GM18861 (cell line): ENCODE results near the gene TIAM1.

Experiments
- ATAC-seq: cut with Tn5 transposase; IDR thresholded peaks from one replicate; pipeline ENCODE4 v1.9.1; 2021; ENCODE audit not compliant: unreplicated experiment

The TIAM1 gene

DNA sequence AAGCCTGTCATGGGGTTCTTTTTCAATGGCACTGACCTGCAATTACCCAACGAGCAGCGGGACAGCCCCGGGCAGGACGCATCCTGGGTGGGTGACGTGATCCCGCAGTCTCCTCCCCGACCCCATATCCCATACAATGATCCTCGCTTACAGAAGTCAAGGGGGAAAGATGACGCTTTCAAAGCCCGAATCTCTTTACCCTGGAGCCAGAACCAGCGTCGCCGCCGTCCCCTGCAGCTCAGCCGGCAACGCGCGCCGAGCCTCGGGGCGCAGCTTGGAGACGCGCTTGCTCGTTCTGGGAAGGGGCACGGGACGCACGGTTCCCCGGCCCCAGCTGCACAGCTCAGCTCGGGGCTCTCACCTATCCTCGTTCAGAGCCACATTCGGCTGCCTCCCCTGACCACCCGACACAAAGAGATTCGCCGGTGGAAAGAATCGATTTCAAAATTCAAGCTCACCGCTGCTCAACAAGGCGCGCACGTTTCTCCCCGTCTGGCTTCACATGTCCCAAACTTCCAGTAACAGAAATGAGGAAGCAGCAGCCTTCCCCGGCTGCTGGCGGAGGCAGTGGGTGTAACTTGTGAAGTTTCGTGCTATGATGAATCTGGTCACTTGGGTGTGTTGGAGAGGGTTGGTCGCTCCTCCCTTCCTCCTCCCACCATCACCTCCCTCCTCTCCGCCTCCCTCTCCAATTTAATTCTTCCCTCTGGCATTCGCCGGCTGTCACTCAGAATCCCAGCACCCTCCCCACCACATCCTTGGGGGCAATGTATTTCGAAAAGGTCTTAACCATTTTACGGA lies at the start of gene TIAM1:
Gene TIAM1 (minus strand): TSS at position 582 of the 801 bp plus-strand sequence. CDS start 77,289 bp downstream, outside the sequence.
- no peak for ATAC-seq

DNA sequence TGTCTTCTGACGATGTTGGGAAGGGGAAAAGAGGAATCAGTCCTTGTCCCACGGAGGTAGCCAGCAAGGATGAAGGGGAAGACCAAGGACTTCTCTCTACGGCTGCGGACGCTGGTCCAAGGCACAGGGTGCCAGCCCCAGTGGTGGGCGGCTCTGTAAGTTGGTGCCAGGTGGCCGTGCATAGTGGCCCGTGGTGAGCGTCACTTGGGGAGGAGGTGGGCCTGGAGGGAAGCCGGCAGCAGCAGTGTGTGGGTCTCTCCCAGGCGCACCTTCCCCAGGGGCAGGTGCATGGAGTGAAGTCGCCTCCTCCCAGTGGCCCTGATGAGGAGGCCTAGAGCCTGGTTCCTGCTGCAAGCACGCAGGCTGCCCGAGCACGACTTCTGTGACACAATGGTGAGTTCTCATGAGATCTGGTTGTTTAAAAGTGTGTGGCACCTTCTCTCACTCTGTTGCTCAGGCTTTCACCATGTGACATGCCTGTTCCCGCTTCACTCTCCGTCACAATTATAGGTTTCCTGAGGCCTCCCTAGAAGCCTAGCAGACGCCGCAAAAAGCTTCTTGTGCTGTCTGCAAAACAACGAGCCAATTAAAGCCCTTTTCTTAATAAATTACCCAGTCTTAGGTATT lies 43.6 kb upstream of the TIAM1 start:
- ATAC-seq, result no peak

DNA sequence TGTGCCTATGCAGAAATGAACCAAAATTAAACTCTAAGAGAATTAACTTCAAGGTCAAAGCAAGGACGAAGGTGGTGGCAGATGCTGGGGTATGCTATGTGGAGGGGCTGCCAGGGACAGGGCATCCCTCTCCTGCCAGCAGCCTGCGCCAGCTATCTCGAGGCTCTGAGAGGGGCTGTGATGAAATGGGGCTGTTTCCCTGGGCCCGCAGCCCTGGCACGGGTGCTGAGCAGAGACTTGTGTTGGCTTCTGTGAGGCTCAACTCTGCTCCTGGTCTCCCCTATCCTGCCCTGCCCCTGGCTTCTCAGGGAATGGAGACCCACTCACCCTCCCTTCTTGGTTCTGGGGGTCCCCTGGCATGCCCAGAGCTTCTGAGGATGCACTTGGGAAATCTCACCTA lies 41.9 kb upstream of the TIAM1 start:
- no peak for ATAC-seq

- no peak for ATAC-seq
These were observed 39.7 kb upstream of the TIAM1 start for GRCh38 chr21:31383770-31384169.

GRCh38 chr21:31382060-31382459 lies 38.0 kb upstream of the TIAM1 start:
- no peak for ATAC-seq

DNA sequence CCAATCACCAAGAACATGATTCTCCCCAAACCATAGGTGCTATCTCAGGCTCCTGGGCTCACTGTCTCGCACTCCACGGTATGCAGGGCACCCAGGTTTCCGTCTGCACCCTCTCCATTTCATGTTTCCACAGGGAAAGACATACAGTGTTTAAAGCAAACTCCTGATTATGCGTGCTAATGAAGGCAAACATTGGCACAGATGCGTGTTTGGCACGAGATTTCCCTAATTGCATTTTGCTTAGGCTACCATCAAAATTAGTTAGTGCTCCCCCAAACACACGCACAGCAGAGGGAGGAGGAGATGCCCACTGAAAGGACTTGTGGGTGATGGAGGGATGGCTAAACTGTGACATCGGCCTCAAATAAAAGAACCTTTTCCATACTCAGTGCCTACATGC lies 32.2 kb upstream of the TIAM1 start:
- no peak for ATAC-seq

DNA sequence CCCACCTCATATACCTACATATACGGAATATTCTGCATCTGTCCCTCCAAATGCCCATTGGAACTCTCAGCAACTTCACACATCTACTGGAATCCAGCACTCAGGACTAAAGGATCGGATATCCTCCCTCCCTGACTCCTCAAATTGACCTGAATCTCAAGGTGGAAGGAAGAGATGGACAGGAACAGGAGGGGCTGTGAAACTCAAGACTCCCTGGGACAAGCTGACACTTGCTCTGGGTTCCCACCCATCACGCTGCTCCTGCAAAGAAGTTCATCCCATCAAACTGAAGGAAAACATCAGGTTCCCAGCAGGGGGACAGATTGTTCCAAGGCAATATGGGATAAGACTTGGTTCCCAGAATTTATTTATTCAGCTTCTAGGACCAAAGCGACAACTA lies 30.3 kb upstream of the TIAM1 start:
- no peak for ATAC-seq

GRCh38 chr21:31372471-31372765 lies 28.4 kb upstream of the TIAM1 start:
- no peak for ATAC-seq

DNA sequence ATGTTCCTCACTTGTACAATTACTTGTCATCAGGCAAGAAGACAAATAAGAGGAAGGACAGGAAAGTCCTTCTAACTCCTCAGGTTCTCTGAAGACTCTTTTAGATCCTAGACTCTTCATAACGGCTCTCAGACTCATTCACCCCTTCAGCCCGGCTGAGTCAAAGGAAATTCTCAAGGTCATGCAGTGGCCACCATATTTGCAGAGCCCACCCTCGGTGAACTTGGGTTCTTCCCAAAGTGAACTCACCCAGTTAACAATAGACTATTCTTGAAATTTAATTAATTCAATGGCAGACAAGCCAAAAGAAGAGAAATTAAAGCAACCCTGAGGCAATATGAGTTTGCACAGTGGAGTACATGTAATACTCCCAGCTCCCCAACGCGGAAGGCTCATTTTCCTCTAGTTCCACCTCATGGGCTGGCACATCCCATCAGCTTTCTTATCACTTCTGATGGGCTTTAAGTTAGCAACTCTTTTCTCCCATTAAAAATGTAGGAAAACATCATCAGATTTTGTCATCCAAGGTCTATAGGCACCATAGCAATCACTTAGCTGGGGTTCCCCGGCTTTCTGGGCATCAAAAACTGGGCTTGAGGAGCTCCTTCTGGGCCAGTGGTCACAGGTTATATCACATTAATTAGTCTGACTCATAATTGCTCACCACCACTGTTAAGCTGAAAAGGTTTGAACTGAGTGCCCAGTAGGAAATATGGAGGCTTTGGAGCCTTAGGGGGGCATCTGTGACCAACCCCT lies 27.8 kb upstream of the TIAM1 start:
- no peak for ATAC-seq

DNA sequence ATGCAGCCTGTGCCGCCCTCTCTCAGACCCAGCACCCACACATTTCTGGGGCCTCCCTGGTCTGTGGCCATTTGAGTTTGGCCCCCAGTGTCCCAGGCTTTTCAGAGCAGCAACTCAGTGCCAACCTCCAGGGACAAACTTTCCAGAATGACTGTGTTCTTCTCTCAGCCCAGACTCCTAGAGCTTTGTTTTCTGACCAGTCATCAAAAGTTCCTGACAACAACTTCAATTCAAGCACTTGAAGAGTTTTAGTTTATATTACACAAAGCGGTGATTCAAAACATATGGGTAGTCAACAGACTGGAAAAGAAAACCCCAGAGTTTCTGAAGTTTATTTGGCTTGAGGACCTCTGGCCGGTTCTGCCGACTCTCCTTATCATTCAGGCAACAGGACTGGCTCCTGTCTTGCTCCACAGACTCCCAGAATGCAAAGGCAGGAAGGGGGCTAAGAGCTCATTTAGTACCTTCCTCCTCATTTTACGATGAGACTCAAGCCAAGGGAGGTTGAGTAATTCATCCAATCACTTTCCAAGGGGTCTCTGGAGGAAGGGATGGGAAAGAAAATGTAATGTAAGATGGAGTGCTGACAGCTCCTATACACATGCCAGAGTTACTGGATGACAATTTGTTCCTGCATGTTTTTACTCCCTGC lies 27.0 kb upstream of the TIAM1 start:
- no peak for ATAC-seq

DNA sequence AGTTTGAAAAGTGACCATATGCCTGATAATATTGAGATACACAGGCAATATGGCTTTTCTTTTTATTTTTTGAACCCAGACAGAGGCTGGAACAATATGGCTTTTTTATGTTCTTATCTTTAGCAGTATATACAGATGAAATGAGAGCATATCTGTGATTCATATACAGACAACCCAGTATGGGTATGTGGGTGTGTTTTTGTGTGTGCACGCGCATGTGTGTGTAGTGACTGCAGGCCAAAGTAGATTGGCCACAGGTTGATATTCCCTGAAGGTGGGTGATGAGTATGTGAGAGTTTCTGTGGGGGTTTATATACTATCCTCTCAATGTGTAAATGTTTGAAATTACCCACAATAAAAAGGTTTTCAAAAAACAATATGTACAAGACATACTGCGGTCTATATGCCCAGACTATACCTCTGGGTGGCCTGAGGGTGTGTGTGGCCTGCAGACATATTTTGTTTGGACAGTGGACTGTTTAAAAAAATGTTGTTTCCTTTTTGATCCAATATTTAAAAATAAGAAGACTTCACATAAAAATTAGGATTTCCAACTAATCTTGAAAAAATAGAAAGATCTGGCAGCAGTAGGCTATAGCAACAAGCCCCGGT lies 26.3 kb upstream of the TIAM1 start:
- no peak for ATAC-seq

GRCh38 chr21:31368361-31368760 lies 24.3 kb upstream of the TIAM1 start:
- ATAC-seq, result no peak

- no peak for ATAC-seq
These were observed 23.7 kb upstream of the TIAM1 start for GRCh38 chr21:31367801-31368200.

- no peak for ATAC-seq
These were observed 22.8 kb upstream of the TIAM1 start for GRCh38 chr21:31366825-31367224.

GRCh38 chr21:31364253-31364945 lies 20.3 kb upstream of the TIAM1 start:
- no peak for ATAC-seq

GRCh38 chr21:31363720-31364119 lies 19.7 kb upstream of the TIAM1 start:
- ATAC-seq, result no peak

- ATAC-seq, result no peak
These were observed 16.7 kb upstream of the TIAM1 start for GRCh38 chr21:31360717-31361116.

- ATAC-seq, result no peak
These were observed 14.1 kb upstream of the TIAM1 start for GRCh38 chr21:31358158-31358557.

- no peak for ATAC-seq
These were observed 12.4 kb upstream of the TIAM1 start for GRCh38 chr21:31356440-31356839.

DNA sequence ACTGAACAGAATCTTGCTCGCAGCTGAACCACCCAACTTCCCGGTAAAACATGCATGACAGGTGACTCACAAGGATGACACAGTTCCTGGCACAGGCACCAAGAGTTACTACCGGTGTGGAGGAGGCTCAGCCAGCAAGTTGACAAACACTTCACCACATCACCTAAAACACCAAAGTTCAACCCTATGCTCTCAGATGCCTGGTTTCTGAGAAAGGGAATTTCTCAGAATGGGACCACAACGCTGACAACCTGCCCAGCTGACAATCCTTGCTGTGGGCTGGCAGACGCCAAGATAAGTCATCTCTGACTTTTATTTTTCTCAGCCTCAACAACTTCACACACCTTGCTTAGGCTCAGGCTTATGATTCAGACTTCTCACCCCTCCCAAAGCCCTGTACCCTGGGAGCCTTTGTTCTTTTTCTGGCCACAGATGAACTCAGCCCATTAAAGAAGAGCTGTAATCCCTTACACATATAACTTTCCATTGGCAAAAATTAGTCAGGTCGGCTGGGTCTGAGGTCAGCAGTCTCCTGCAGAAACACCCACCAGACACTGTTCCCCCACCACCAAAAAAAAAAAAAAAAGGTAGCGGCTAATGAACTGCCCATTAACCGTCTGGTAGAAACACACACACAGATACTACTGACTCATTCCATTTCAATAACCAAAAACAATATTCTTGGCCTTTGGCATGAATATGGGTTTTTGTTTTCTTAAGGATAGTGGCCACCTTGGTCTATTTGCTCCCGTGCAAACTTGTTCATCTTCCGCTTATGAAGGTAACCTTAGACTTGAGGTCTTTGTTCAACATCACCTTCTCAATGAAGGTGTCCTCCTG lies 10.8 kb upstream of the TIAM1 start:
- no peak for ATAC-seq
